Stimulated activated CD4-positive, alpha-beta T cell treated with anti-CD3 and anti-CD28 coated beads, Interleukin-15, amount 100 ng/mL, for 1 hour (primary cell): ENCODE measurements around the gene GRK7.
"Not testable (repeated sequence)": the region's sequence is repeated elsewhere in the genome, so short reads cannot be mapped to it uniquely, and the experiment has no call there.

ENCODE experiments used
- DNase-seq, 2 donors: peaks; one replicate each; pipeline ENCODE4 v3.0.0-alpha.2; 2020; ENCODE audit warnings: low read depth in 1 of 2, low spot score in 1 of 2

Gene GRK7

GRCh38 chr3:141754032-141754431, 9.2 kb upstream of the GRK7 start:
- no peak for DNase-seq

- DNase-seq, result not testable (repeated sequence)
These were observed 656 bp upstream of the GRK7 start for GRCh38 chr3:141762552-141762951.

- DNase-seq, result no peak
These were observed 837 bp downstream of the GRK7 start for GRCh38 chr3:141764045-141764444.

GRCh38 chr3:141764465-141764864, 1.3 kb downstream of the GRK7 start:
- DNase-seq, result no peak

- DNase-seq, result no peak
These were observed 1.8 kb downstream of the GRK7 start for GRCh38 chr3:141764986-141765385.

GRCh38 chr3:141767066-141767465, 3.9 kb downstream of the GRK7 start:
- no peak for DNase-seq

GRCh38 chr3:141769221-141769894, 6.2 kb downstream of the GRK7 start:
- no peak for DNase-seq

GRCh38 chr3:141773676-141774075, 10.5 kb downstream of the GRK7 start:
- DNase-seq, result no peak

GRCh38 chr3:141776376-141776775, 13.2 kb downstream of the GRK7 start:
- no peak for DNase-seq

- no peak for DNase-seq
These were observed 13.7 kb downstream of the GRK7 start for GRCh38 chr3:141776885-141777284.

GRCh38 chr3:141777957-141778813, 15.0 kb downstream of the GRK7 start:
- no peak for DNase-seq

- DNase-seq, result no peak
These were observed 16.5 kb downstream of the GRK7 start for GRCh38 chr3:141779667-141780066.

GRCh38 chr3:141782386-141782932, 19.3 kb downstream of the GRK7 start:
- DNase-seq, result no peak

- no peak for DNase-seq
These were observed 20.4 kb downstream of the GRK7 start for GRCh38 chr3:141783632-141784031.

- DNase-seq, result no peak
These were observed 20.9 kb downstream of the GRK7 start for GRCh38 chr3:141784096-141784495.

GRCh38 chr3:141784531-141784930, 21.3 kb downstream of the GRK7 start:
- DNase-seq, result no peak

GRCh38 chr3:141788149-141788548, 24.9 kb downstream of the GRK7 start:
- no peak for DNase-seq

GRCh38 chr3:141788750-141789149, 25.5 kb downstream of the GRK7 start:
- DNase-seq, result not testable (repeated sequence)

GRCh38 chr3:141789281-141789680, 26.1 kb downstream of the GRK7 start:
- no peak for DNase-seq

- DNase-seq, result no peak
These were observed 27.0 kb downstream of the GRK7 start for GRCh38 chr3:141790171-141790570.

GRCh38 chr3:141792495-141792894, 29.3 kb downstream of the GRK7 start:
- DNase-seq, result no peak
